Activated CD4-positive, CD25-positive, alpha-beta regulatory T cell treated with anti-CD3 and anti-CD28 coated beads, Interleukin-2, amount 50 U/mL, for 24 hours (primary cell): ENCODE measurements around the gene CACNB4.
"Not testable (repeated sequence)": the region's sequence is repeated elsewhere in the genome, so short reads cannot be mapped to it uniquely, and the experiment has no call there.

Experiments used
- ATAC-seq, 2 donors: fragments of 150-1000 bp; cut with Tn5 transposase; one replicate each; pipeline ENCODE4 v1.10.0; 2021; ENCODE audit warnings: mild to moderate bottlenecking in 1 of 2, moderate library complexity in 1 of 2

CACNB4 gene

GRCh38 chr2:151899156-151899555, 199.7 kb downstream of the CACNB4 start:
- ATAC-seq: no peak

GRCh38 chr2:151891566-151892194, 207.2 kb downstream of the CACNB4 start:
- no peak for ATAC-seq

DNA sequence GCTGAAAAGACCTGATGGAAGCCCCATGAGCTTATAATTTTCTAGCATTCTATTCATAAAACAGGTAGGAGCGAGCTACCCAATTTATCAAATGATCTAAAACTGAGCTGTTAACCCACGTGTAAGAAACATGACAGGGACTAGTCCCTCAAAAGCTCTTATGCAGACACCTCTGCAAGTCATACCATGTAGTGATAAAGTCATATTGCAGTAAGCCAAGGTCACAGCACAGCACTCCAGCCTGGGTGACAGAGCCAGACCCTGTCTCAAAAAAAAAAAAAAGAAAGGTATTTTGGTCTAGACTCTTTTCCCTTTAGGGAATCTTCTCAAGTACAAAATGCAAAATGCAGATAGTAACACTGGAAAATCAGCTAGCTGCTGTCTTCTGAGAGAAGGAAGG, 211.7 kb downstream of the CACNB4 start:
- ATAC-seq: no peak

DNA sequence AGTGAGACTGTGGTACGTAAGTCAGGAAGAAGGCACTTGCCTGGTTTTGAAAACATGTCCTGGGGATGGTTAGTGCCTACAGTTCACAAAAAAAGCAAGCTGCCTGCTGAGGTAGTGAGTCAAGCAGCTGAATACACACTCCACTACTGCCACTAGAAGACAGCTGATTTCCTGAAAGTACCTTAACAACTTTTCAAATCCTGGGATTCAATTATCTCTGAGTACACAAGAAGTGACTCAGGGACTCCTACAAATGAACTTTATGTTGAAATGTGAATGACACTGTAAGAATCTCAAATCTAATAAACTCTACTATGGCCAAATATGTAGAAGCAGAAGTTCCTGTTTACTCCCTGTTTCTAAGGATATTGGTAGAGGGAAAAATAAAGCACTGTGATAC, 212.6 kb downstream of the CACNB4 start:
- no peak for ATAC-seq

GRCh38 chr2:151882786-151883445, 215.9 kb downstream of the CACNB4 start:
- no peak for ATAC-seq

DNA sequence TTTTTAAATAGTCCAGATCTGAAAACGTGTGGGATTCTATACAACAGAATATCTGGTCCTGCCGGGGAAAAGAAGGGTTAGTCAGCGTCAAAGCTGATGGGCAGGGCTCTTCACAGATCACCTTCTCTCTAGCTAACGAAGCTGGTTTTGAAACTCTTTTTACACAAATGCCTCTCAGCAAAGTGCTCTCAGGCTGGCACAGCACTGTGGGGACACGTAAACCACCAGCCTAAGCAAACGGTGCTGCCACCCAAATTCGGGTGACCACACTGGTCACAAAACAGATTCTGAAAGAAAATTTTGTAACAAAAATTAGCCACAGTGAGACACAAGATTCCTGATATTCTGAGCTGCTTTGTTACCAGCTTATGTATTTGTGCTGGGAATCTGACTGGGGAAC, 217.5 kb downstream of the CACNB4 start:
- ATAC-seq: no peak

DNA sequence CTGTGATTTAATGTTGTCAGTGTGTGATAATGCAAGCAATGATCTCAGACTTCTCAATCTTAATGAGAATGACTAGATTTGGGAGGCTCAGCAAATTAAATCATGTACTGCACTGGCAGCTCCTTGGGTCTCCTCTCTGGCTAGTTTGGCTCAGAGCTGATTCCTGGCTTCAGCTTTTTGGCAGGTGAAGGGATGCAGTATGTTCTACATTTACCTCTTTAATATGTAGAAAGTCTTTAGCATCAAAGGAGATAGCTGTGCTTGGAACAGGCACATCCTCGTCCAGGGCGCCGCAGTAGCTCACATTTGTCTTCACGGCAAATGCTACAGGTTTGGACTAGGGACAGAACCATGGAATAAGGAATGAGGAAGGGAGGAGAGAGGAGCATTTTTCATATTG, 218.3 kb downstream of the CACNB4 start:
- no peak for ATAC-seq

GRCh38 chr2:151878655-151879563, 219.9 kb downstream of the CACNB4 start:
- peak in 1 of 2 donors; percentile 13 for ATAC-seq

DNA sequence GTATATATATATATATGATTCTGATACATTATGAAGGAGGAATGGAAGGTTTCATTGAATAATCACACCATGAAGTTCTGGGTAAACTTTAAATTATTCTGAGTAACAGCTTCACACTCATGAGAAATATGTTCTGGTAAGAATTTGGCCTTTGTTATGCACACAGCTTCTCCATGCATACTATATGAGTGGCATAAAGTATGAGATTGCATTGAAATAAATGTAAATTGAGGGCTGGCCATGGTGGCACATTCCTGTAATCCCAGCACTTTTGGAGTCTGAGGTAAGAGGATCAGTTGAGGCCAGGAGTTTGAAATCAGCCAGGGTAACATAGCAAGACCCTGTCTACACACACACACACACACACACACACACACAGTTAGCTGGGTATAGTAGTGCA, 220.6 kb downstream of the CACNB4 start:
- ATAC-seq: no peak

GRCh38 chr2:151875631-151876030, 223.2 kb downstream of the CACNB4 start:
- not testable (repeated sequence) for ATAC-seq

GRCh38 chr2:151872463-151872862, 226.4 kb downstream of the CACNB4 start:
- ATAC-seq: no peak

DNA sequence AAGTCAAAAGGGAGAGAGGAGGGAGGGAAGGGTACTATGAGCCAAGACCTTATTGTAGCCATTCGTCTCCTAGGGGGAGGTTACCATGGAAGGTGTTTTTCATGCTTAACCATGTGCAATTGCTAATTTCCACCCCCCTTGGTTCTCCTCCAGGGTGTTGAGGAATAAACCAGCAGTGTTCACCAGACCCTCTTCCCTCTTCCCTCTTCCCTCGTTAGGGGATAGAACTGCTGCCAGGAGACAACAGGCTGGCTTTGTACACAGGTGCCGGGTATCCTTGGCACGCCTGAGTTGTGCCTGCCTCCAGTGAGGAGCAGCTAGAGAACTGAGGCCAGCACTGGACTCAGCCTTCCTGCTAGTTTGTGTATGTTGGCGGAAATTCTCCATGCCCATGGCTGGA, 229.6 kb downstream of the CACNB4 start:
- ATAC-seq: no peak

- ATAC-seq: no peak
Measured at GRCh38 chr2:151862700-151863099, 236.1 kb downstream of the CACNB4 start.

DNA sequence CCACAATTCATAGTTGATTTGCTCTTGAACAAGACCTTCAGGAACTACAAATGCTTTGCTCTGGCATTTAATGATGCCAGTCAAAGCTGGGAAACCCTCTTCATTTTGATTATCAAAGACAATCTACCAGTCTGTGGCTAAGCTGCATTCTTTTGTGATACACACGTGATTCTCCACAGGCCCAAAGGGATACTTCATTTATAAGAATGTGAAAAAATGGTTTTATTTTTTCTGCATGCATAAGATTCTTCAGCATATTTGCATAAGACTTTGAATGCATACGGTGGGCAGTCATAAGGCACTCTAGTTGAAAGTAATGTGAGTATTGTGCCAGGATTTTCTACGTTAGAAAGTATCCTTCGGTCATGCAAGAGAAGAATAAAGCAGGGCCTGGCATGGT, 237.7 kb downstream of the CACNB4 start:
- no peak for ATAC-seq

DNA sequence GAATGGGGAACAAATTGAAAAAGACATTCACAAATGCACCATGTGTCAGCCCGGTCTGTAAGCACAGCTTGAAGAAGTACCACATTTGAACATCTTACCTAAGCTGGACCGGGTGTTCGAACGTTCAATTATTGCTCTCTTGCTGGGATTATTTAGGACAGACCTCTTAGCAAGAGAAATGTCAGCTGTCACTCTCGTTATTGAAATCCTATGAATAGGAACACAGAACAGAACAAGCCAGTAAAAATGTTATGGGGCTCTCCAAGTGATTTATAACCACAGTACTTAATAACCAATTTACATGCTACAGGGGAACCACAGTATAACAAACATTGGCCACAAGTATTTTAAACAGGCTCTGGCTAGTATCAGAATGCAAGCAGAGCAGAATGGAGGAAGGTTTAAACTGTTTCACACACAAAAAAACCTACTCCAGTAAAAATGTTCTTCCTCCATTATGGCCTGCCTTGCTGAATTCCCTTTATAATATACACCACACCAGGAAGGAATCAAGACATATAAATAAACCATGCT, 238.2 kb downstream of the CACNB4 start:
- no peak for ATAC-seq

GRCh38 chr2:151860210-151860609, 238.6 kb downstream of the CACNB4 start:
- ATAC-seq: no peak

GRCh38 chr2:151857650-151858049, 241.2 kb downstream of the CACNB4 start:
- no peak for ATAC-seq

DNA sequence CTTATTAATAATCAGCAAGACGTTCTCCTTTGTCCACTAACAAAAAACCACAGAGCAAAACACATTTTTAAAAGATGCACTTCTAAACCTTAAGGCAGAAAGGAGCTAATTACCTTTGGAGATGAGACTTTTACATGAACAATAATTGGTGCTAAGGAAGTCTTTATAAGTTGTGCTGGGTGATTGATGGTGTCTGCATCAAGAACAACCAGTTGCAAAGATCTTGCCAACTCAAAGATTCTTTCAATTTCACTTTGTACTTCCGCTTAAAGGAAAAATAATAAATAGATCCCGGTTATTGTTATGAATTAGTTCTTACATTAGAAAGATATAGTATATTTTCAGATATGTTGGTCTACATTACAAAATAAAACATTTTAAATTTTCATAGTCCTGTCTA, 243.7 kb downstream of the CACNB4 start:
- ATAC-seq: no peak

GRCh38 chr2:151853070-151853758, 245.6 kb downstream of the CACNB4 start:
- ATAC-seq: no peak

DNA sequence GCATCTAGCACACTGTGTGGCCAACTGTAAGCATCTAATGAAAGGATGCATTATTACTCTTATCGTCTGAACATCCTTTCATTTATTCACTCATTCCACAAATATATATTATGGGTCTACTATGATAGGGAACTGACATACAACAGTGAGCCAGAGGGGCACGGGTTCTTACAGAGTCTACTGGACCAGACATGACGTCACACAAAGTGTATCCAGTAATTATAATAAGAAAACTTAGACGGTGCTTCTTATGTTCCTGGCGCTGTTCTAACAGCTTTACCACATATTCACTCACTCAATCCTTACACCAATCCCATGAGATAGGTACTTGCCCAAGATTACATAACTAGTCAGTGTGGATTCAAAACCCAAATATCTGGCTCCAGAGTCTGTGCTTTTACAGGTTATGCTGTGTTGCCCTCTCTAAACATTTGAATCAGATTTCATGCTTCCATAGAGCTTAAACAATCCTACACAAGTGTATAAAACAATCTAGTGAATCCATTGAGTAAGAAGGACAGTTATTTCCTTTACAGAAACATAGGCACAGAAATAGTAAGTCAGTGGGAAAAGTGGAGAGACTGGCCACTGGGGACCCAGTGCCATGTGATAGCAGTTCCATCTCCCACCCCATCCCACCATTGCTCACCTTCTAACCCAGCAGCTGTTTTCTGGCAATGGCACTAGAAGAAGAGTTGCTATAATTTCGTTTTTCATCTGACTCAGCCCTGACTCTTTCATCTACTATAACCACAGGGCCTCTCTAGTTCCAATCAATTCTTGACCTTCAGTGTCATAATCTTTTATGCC, 246.4 kb downstream of the CACNB4 start:
- no peak for ATAC-seq

- ATAC-seq: no peak
Measured at GRCh38 chr2:151851761-151852160, 247.1 kb downstream of the CACNB4 start.
